HG02973 (cell line): ENCODE data around the gene RTN4RL2.

ENCODE experiments used
- ATAC-seq: cut with Tn5 transposase; IDR thresholded peaks from one replicate; pipeline ENCODE4 v1.9.1; 2021; ENCODE audit warnings: moderate library complexity; ENCODE audit not compliant: unreplicated experiment

The RTN4RL2 gene

DNA sequence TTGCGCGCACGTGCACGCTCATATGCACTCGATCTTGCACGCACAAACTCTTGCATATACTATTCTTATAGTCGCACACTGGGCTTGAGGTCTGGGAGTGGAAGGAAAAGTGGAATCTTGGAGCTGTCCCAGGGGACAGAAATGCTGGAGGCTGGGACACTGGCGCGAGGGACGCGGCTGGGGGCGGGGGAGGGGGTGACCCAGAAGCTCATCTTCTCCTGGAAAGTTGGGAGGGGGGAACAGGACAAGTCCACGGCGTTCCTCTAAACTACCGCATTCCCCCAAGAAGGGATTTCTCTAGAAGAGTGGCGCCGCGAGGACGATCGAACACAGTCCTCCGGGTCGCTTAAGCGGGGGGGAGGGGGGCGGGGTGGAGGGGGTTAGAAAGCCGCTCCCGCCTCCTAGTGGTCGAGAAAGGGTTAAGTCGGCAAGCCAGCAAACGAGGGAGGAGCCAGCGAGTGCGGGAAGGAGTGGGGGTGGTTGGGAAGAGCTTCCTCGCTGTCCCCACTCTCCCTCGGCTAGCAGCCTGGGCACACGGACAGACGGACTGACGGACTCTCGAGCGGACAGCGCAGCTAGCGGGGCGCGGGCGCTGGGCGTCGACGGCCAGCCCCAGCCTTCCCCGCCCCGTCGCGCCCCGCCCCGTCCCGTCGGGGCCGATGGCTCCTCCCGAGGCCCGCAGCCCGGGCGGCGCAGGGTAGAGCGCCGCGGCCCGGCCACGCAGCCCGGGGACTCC, at the start of gene RTN4RL2:
TSS of gene RTN4RL2 (plus strand) at position 507 of the 736 bp plus-strand sequence. CDS start 338 bp downstream, outside the sequence.
- no peak for ATAC-seq

- ATAC-seq = no peak
Measured at GRCh38 chr11:57413681-57414080, 46.6 kb upstream of the RTN4RL2 start.

- no peak for ATAC-seq
Measured at GRCh38 chr11:57414612-57415212, 45.6 kb upstream of the RTN4RL2 start.

GRCh38 chr11:57416436-57416835, 43.9 kb upstream of the RTN4RL2 start:
- no peak for ATAC-seq

DNA sequence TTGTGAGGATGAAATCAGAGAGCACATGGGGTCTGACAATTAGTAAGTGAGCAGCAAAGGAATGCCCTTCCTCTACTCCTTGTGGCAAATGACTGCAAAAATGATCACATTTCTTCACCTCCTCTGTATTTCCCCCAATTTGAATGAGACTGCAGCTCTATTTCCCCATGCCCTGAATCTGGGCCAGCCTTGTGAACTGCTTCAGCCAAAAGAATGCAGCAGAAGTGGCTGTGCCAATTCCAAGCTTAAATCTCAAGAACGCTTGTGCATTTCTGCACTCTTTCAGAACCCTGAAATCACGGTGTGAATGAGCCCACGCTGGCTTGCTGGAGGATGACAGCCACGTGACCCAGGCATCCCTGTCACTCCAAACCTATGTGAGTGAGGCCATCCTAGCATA, 43.3 kb upstream of the RTN4RL2 start:
- ATAC-seq = no peak

GRCh38 chr11:57418131-57418530, 42.2 kb upstream of the RTN4RL2 start:
- ATAC-seq = no peak

GRCh38 chr11:57419146-57419545, 41.2 kb upstream of the RTN4RL2 start:
- ATAC-seq = no peak

DNA sequence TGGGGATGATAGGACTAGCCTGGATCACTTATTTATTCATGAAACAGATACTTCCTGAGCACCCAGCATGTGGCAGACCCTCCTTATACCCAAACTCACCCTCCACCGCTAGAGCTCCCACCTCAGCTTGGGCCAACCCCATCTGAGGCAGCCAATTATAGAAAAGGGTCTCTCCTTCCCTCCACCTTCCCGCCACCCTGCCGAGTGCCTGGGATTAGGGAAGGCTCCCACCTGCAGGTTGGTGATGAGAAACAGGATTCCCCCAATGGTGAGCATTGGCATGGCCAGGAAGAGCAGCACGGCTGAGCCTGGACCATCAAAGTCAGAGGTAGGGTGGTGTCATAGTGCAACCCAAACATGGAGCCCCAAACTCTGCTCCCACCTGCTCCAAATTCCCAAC, 39.3 kb upstream of the RTN4RL2 start:
- ATAC-seq = no peak

DNA sequence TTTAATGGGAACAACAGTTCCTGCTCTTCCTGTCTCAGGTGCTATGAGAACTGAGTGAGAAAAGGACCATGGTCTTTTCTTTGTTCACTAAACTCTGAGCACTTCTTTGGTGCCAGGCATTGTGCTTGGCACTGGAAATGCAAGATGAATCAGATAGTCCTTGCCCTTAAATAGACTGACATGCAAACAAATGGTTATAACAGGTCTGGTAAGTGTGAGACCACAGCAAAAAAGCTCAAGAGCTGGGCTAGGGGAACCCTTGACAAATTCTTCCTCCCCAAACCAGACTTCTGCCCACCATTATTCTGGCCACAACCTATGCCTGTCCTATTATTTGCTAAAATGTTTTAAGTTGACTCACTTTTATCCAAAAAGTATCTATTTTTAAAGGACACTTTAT, 38.5 kb upstream of the RTN4RL2 start:
- ATAC-seq = no peak

DNA sequence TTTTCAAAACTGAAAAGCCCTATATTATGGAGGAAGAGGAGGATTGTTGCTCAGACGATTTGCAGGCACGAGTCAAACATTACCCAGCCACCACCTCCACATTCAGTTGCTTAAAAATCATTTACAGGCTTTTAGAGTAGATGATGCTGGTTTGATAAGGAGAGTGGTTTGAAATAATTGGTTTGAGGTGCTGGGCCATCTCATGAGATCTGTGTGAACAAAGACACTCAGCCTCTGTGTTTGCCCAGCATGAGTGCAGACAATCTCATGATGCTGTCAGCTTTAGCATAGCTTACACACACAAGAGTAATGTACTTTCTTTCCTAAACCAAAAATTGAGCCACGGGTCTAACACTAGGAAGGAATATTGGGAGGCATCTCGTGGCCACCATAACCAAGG, 37.7 kb upstream of the RTN4RL2 start:
- ATAC-seq = no peak

- no peak for ATAC-seq
Measured at GRCh38 chr11:57424137-57424791, 36.1 kb upstream of the RTN4RL2 start.

- peak; percentile 94 for ATAC-seq
Measured at GRCh38 chr11:57424792-57425564, 35.4 kb upstream of the RTN4RL2 start.

DNA sequence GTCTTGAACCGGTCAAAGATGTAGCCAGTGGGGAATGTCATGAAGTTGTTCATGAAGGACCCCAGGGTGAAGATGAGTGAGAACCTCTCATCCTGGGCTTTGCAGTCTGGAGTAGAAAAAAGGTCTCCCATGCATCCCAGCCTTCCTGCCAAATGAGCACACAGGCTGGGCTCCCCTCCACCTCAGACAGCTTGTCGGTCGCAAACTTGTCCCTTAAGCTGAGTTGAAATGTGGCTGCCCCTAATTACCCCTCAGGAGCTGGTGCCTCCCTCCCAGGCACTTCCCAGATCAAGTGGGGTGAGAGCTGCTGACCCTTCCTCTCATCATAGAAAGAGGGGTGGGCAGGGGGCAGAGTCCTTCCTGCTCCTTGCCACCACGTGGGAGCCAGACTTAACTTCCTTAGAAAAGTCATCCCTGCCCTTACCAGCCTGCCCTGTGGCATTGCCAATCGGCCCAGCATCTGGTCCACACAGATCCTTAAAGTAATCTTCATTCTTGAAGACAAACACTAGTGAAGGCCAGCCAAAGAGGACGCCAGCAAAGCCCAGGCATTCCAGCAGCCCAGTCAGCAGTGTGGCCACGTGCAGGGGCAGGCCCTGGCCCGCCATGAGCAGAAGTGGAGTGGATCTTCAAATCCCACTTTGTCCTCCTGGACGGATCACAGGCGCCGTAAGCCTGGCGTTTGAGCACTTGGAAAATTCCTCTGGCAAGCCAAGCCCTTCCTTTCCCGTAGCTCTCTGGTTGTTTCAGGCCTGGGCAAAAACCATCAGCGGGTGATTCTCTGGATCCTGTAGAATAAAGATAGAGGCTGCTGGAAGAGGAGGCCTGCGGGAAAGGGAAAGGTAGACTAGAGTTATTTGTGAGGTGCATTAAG, 34.5 kb upstream of the RTN4RL2 start:
- no peak for ATAC-seq

- ATAC-seq = peak; percentile 0
Measured at GRCh38 chr11:57426439-57426928, 33.8 kb upstream of the RTN4RL2 start.

- peak; percentile 43 for ATAC-seq
Measured at GRCh38 chr11:57426929-57427726, 33.2 kb upstream of the RTN4RL2 start, which contains the start of gene SLC43A3. TSS of gene SLC43A3 (minus strand) at chr11:57427121. CDS start at chr11:57426172, 949 bp downstream.

DNA sequence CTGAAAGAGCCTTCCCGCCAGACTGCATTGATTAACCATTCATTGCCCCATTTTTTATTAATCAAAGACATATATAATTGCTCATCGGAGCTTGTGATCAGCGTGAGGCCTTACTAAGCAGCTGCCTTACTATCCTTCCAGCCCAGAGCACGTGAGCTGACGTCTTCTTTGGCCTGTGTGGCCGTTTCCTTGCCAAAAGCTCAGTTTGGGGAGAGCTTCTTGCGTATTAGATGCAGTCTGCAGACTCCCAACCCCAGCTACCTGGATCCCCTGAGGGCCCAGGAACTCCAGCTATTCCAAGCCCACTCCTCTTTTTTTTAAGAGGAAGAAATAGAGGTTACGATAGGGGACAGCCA, 32.6 kb upstream of the RTN4RL2 start:
- ATAC-seq = no peak

DNA sequence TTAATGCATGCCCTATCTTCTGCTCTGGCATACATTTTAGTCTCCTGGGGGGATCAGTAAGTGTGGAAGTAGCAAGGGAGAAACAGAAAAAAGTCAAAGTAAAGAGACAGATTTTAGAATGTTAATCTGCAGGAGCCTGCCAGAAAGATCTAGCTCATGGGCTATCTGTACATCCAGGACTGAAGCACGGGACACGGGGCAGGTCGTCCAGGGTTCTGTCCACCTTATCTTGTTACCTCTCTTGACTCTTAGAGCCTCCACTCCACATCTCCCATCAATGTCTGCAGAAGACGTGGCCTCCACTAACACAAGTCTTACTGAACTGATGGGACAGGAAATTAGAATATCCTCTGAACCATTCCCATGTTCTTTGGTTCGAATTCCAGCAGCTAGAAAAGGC, 31.7 kb upstream of the RTN4RL2 start:
- ATAC-seq = no peak

DNA sequence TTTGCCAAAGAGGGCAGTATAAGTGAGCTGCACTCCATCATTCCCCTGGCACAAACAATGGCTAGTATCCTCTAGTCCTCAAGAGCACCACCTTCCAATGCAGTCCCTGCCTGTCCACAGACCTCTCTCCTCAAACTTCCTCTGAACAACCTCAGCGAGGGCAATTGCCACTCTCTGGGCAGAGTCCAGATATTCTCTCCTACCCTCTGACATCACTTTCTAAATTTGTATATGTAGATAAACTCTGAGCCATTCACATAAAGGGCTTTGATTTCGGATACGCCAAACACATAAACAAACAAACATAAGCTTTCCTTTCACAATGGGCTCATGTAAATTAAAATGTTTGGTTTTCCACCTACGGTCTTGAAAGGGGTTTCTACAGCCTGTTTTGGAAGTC, 30.4 kb upstream of the RTN4RL2 start:
- no peak for ATAC-seq

DNA sequence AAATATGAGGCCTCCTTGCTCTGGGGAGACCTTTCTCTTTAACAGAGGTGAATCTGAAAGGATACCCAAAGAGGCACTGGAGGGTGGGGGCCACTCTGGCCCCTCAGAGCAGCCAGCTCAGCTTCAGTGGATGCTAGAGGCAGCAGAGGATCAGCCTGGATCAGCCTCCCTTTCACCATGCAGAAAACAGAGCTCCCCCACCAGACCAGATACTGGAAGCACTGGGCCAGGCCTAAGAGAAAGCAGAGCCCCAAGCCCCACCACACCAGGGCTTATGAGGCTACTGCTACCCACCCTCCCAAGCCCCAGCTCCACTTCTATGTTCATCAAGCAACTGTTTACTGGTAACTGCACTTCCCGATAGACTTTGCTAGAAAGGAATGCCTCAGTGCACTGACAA, 29.4 kb upstream of the RTN4RL2 start:
- no peak for ATAC-seq
